ENCODE measurements around the gene NPEPL1.
"Not testable (repeated sequence)": the region's sequence is repeated elsewhere in the genome, so short reads cannot be mapped to it uniquely, and the experiment has no call there.

Gene NPEPL1

GRCh38 chr20:58692579-58693225, at the start of gene NPEPL1:
Gene NPEPL1 (plus strand): TSS chr20:58692800. CDS start chr20:58692901, 101 bp downstream.
- peak; percentile 78 for DNase-seq

DNA sequence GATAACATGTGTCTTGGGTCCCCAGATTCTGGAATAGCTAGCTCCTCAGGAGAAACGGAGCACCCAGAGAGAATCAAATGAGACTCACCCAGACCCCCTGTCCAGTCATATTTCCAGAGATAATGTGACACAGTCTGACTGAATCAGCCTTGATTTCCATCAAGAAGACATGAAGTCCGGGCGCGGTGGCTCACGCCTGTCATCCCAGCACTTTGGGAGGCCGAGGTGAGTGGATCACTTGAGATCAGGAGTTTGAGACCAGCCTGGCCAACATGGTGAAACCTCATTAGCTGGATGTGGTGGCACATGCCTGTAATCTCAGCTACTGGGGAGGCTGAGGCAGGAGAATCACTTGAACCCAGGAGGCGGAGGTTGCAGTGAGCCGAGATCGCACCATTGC, 49.7 kb upstream of the NPEPL1 start:
- not testable (repeated sequence) for DNase-seq

- DNase-seq = no peak
These were observed 47.1 kb upstream of the NPEPL1 start for GRCh38 chr20:58645412-58645968.

- no peak for DNase-seq
These were observed 46.3 kb upstream of the NPEPL1 start for GRCh38 chr20:58646257-58646656.

DNA sequence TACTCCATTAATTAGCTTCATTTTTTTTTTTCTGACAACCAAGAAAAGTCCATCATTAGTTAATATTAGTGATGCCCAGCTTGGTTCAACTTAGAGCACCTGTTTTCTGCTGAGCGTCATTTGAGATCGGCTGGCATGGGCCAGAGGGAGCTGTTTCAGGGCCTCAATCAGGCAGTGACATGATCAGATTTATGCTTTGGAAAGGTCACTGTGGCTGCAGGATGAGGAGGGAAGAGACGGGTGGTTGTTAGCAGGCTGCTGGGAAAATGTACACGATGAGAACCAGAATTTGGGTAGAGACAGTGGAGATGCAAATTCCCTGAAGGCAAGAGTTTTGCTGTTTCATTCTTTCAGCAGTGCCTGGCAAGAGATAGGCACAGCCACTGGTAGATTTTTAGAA, 45.9 kb upstream of the NPEPL1 start:
- no peak for DNase-seq

DNA sequence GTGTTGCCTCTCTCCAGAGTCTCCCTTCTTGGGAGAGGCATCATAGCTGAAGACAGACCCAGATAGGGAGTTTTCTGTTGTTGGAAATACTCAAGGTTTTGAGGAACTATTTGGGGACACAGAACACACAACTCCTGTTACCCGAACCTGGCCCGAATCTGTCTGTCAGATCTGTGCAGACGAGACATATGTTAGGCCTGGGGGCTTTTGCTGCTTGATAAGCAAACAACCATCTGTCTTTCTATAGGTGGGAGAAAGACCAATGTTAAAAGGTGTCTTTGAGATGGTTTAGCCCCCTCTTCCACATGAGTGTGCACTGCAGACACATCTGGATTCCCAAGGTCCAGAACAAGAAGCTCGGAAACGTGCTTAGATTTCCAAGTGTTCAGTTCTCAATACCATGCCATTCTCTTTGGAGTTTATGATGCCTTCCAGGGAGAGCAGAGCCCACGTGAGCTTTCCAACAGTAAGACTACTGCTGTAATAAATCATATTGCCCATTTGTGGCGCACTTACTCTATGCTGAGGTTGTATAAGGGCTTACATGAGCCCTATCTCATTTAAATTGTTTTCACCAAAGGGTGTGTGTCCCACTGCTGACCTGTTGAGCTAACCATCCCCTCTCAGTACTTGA, 45.3 kb upstream of the NPEPL1 start:
- no peak for DNase-seq

- no peak for DNase-seq
These were observed 44.7 kb upstream of the NPEPL1 start for GRCh38 chr20:58647796-58648501.

DNA sequence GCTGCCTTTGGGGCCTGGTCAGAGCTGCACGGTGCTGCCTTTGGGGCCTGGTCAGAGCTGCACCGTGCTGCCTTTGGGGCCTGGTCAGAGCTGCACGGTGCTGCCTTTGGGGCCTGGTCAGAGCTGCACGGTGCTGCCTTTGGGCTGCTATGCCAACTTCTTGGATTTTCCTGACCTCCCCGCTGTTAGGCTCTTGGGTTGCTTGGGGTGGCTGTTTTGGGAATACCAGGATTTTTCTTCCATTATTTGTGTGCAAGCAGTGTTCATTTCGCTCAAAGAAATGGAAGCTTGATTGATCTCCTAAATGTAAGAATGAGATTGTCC, 44.1 kb upstream of the NPEPL1 start:
- DNase-seq = not testable (repeated sequence)

DNA sequence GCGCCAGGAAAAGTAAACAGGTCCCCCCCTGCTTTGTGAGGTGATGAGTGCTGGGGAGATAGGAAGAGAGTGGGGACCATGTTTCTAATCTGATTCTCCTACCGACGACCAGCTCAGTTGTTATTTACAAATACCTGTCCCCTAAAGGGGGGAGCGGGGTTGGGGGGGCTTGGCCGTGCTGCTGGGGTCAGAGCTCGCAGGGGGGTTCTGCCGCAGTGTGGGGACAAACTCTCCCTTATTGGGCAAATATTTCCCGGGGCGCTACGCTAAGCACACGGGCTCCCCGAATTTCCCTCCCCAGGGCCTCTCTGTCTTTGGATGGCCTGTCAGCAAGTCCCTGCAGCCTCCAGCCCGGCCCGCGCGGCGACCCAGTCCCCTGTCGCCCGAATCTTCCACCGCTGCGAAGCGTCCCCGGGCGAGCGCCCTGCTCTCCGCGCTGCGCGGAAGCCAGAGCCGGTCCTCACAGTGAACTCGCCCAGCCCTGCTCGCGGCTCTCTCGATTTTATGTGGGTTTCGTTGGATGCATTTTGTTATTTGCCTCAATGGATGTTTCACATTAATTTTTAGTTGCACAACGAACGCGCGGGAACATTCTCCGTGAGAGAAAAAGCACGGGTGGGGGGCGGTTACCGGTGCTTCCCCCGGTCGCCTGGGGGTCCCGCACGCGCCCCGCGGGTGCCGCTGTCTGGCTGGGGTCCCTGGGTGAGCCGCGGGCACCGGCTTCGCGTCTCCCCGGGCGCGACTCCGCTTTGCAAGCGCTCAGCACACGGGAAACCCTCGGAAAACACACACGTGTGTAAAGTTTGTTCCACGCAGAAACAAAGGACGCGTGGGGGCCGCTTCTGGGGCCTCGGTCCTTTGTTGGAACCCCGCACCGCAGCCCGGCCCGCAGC, 43.1 kb upstream of the NPEPL1 start:
- DNase-seq = peak; percentile 51

DNA sequence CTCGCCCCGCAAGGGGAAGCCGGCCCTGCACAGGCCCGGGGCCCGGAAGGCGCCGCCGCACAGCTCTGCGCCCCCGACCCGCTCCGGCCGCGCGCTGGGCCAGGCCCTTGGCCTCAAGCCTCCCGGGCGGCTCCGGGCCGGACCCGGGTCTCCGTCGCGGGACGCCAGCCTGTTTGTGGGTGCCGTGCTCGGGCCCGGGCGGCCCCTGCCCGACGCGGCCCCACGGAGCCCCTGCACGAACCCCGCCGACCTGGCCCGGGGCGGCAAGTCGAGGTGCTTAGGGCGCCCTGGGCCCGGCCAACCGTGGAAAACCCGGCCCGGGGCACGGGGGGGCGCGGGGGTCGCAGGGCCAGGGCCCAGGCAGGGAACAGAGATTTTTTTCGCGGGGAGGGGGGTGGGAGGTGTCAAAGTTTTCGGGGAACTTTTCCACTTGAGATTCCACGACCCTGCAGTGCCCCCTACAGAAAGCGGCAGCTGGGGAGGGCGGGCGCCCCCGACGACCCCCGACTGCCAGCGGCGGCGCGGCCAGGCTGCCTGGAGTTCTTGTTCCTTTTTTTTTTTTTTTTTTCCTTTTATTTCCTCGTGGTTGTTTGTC, 42.3 kb upstream of the NPEPL1 start:
- DNase-seq = peak; percentile 62

GRCh38 chr20:58650776-58651558, 41.6 kb upstream of the NPEPL1 start, which contains the start of gene STX16:
Gene STX16 (plus strand): TSS chr20:58651283. CDS start chr20:58652007, 724 bp downstream.
- DNase-seq = peak; percentile 92

- DNase-seq = no peak
These were observed 41.0 kb upstream of the NPEPL1 start for GRCh38 chr20:58651559-58651945.

DNA sequence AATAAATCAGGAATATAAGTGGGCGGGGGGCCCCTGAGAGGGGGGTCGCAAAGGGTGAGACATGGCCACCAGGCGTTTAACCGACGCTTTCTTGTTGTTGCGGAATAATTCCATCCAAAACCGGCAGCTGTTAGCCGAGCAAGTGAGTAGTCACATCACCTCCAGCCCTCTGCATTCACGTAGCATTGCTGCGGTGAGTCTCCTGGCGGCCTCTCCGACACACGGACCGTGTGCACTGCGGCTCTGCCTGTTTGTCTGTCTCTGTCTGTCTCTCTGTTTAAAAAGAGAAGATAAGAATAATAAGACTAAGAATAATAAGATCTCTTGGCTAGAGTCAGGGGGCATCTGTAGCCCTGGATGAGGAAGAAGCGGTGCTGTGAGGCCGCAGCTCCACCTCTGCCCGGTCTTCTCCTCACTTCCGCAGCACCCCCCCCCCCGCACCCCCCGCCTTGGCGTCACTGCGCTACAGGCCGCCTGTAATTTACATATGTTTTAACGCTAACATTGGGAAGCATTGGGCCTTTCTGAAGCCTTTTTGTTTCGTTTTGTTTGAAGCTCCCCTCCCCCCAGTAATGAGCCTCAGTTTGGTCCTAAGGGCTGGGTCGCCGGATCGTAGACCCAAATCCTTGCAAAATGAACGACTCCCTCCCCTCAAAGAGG, 40.5 kb upstream of the NPEPL1 start:
- DNase-seq = peak; percentile 61

- DNase-seq = no peak
These were observed 39.9 kb upstream of the NPEPL1 start for GRCh38 chr20:58652606-58653294.

DNA sequence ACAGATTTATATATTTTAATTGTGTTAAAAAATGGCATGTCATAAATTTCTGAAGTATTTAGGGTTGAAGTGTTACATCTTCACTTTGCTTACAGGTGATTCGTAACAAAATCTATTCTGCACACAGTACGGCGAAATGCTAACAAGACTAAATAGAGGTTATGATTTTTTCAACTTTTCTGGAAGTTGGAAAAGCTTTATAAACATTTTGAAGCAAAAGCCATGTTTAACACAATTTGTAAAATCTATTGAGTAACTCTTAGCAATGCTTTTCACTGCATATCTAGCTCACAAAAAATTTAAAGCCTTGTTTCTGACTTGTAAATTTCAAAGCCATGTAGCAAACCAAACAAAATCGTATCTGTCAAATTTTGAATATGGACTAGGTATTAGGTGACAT, 38.3 kb upstream of the NPEPL1 start:
- DNase-seq = no peak

GRCh38 chr20:58655328-58656107, 37.1 kb upstream of the NPEPL1 start:
- no peak for DNase-seq

- no peak for DNase-seq
These were observed 35.8 kb upstream of the NPEPL1 start for GRCh38 chr20:58656831-58657230.

- no peak for DNase-seq
These were observed 35.3 kb upstream of the NPEPL1 start for GRCh38 chr20:58657262-58657661.

- DNase-seq = no peak
These were observed 34.6 kb upstream of the NPEPL1 start for GRCh38 chr20:58657986-58658385.

- DNase-seq = no peak
These were observed 33.8 kb upstream of the NPEPL1 start for GRCh38 chr20:58658760-58659159.
